Body of pancreas (tissue), 4 donors: ENCODE data around the gene HUWE1.

Experiments
- CTCF ChIP-seq, 7 experiments: fragments of 450-650 bp in 4 of 7; fragments of 200-600 bp in 3 of 7; sonication (generic) in 3 of 7; IDR thresholded peaks; one replicate each; pipeline ENCODE4 v1.5.1; 2016 to 2019; ENCODE audit warnings: antibody characterized with exemption in 7 of 7
- POLR2A ChIP-seq, 3 donors: fragments of 450-650 bp; IDR thresholded peaks; one replicate each; pipeline ENCODE4 v1.6.1; 2016; ENCODE audit warnings: antibody characterized with exemption in 3 of 3, mild to moderate bottlenecking in 2 of 3

DNA sequence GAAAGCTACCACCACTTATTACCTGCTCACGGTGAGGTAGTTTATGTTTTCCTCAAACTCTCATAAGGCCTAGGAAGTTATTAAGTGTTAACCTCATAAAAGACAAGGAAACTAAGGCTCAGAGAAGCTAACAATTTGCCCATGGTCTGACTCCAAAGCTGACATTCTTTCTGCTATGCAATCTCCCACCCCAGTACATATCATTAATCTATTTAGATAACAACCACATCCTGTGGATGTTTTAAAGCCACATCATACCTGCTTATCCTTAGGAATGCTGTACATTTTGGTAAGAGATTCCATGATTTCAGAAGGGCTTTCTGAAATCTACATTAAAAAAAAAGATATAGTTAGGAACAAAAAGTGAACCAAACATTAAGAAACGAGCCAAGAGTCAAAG is 55.4 kb downstream of the HUWE1 start:
- TF ChIP-seq CTCF (IDR thresholded peaks at IDR 0.05) (no peak), POLR2A (IDR thresholded peaks at IDR 0.05) (no peak)
